ENCODE results near the gene DNPEP.
A peak's percentile ranks its signal among the peaks of the same experiment; 100 is the strongest.

DNPEP gene

DNA sequence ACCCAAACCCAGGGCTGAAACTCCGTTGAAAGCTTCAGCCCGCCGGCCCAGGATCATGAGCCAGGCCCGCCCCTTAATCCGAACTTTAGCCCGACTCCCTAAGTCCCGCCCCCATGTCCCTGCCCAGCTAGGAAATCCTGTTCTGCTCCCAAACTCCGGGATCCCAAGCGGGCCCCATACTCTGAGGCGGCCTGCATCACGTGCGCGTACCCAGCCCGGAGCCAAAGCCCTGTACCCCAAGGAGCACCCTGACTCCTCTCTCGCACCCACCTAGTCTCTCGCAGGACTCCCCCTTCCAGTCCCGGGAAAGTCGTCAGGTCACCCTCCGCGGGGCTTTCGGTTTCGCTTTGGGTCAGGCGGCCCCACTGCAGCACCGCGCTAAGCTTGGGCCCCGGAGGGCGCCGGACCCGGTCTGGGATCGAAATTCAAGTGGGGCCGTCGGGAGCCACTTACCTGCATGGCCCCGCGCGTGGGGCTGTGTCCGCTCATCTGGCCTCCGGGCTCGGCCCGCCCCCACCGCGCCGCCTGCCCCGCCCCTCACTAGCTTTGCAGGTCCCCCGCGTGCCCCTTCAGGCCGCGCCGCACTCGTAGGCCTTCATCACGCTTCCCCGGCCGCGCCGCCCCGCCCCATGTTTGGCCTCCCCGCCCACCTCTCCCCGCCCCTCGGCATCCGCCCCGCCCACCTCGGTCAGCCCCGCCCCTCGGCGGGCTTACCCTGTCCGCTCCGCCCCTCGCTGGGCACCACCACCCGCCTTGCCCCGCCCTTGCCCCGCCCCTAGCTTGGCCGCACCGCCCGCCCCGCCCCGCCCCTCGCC, at the start of gene DNPEP:
Gene DNPEP, minus strand, starts transcription at position 607 of the 815 bp plus-strand sequence. Its CDS starts 118 bp downstream, at position 489.
- DNase-seq, result peak; percentile 95

DNA sequence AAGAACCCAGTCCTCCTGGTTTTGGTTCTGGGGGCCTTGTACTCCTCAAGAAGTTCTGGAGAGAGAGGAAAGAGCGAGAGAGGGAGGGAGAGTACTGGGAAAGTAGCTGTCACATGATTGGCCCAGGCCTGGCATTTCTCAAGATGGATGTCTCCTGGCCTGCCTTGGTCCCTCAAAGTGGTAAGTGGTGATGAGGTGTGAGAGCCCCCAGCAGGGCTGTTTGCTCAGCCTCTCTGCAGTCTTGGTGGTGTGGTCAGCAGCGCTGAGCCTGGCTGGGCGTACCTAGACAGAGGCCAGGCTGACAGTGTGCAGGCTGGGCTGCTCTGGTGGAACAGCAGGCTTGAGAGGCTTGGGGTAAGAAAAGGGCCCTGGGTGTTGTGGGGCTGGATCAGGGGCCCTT, 49.4 kb upstream of the DNPEP start:
- no peak for DNase-seq

- no peak for DNase-seq
These were observed 48.8 kb upstream of the DNPEP start for GRCh38 chr2:219436491-219436890.

DNA sequence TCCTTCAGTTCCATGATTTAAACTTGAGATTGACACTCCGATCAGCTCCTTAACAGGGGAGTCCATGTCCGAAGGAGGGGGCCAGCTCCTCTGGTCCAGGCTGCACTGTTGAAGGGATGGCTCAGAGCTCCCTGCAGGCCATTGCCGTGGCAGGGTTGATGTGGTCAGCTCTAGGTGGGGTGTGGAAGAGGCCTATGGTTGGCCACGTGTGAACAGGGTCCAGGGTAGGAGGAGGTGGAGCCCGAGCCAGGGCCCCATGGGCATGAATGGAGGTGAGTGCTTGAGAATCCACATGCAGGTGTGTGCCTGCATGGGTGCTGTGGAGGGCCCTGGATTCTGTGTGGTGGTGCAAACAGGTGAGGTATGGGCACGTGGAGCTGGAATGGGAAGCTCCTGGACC, 48.0 kb upstream of the DNPEP start:
- no peak for DNase-seq

GRCh38 chr2:219434718-219435525, 47.2 kb upstream of the DNPEP start, which contains the start of gene SPEG:
Gene SPEG (plus strand): TSS chr2:219434843. CDS start chr2:219434978, 135 bp downstream.
- DNase-seq, result no peak

DNA sequence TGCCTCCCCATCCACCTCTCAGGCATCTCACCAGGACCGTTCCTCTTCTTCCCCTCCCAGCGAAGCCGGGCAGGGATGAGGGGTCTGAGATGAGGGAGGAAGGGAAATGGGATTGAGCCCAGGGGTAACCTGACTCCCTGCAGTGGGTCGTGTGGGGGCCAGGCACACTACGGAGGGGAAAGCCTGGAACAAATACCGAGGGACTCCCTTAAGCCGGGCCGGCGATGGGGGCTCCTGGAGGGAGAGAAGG, 46.7 kb upstream of the DNPEP start:
- no peak for DNase-seq

DNA sequence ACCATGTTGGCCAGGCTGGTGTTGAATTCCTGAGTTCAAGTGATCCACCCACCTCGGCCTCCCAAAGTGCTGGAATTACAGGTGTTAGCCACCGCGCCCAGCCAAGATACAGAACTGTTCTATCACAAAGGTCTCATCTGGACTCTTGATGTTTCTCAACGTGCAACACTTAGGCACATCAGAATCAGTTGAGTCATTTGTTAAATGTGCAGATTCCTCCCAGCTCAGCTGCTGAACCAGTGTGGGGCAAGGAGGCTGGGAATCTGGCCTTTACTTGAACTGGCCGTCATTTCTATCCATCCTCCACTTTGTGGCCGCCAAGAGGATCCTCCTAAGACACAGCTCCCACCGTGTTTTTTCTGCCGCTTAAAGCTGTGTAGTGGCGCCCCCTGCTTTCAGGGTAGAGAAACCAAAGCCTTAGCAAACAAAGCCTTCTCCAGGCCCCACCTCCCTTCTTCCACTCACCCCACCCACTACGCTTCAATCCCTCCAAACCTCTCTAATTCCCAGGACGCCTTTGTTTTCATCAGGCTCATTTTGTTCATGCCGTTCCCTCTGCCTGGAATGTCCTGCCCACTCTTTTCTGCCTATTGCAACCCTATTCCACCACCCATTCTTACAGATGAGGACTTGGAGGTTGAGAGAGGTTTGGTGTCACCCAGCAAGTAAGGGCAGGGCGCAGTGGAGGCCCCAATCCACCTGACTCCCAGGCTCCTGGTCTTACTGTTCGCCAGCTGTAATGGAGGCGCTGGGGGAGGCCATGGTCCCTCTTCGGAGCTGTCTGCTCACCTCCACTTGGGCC, 46.2 kb upstream of the DNPEP start:
- DNase-seq, result no peak

DNA sequence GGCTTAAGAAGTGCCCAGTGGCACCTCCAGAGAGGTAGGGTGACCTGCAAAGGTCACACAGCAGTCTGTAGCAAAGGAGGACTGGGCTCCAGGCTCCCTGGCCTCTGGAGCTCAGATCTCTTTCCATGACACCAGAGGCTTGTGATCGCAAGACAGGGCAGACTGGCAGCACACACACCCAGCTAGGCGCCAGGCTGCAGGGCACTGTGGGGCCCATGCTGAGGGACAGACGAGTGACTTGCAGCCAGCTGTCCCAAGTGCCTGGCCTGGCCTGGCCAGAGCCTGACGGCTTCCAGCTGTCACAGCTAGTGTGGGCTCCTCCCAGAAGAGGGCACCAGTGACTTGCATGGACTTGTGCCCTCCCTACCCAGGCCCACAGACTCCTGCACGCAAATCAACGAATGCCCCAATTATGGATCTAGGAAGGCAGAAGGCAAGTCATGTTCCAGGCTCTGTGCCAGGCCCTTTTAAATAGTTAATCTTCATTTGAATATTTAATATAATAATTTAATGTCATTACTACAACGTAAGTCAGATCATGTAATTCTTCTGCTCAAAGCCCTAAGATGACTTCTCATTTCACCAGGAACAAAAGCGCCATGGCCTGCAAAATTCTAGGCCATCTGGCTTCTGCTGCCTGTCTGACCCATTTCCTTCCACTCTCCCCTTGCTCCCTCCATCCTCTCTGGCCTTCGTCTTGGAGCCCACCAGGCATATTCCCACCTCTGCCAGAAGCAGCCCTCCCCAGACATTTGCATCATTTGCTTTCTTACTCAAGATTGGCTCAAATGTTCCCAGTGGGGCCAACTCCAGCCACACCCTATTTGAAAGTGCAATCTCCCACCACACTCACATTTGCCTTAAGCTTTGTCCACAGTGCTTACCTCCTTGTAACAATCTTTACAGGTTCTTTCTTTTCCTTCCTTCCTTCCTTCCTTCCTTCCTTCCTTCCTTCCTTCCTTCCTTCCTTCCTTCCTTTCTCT, 43.2 kb upstream of the DNPEP start:
- no peak for DNase-seq

DNA sequence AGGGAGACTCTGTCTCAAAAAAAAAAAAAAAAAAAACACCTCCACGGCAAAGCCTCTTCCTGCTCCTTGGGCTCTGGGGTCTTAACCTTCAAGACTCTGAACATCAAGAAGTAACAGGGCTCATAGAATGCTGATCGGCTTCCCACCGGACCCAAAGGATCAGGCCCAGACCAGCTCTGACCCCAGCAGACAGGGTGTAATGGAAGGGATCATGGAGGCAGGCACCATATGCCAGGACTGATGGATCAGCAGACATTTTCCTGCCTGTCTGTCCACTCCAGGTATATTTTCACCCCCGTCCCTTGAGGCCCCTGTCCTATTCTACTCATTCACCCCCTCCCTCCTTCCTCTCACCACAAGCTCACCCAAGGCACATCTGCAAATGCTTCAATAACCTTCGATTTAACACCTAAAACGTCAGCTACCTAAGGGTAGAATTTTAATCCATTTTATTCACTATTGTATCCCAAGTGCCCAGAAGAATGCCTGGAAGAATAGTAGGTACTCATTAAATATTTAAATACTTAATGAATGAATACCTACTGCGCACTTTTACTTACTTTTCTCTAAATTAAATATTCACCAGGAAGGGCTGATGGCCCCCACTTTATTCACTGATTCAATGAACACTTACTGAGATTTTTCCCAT, 42.4 kb upstream of the DNPEP start:
- DNase-seq, result no peak

DNA sequence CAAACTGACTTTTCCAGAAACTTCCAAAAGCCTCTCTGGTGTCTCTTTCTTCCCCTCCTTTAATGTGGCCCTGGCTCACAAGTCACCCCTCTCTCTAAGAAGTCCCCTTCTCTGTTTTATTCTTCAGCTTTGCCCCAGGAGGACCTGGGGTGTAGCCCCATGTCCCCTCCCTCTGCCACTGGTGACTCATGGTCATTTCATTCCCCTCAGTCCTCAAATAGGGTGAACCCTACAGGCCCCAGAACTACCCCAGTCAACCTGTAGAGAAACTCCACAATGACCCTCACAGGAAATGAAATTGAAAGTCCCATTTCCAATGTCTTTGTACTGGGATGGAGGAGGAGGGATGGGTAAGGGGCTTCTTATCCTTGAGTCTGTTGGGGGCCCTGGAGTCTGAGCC, 40.8 kb upstream of the DNPEP start:
- no peak for DNase-seq

DNA sequence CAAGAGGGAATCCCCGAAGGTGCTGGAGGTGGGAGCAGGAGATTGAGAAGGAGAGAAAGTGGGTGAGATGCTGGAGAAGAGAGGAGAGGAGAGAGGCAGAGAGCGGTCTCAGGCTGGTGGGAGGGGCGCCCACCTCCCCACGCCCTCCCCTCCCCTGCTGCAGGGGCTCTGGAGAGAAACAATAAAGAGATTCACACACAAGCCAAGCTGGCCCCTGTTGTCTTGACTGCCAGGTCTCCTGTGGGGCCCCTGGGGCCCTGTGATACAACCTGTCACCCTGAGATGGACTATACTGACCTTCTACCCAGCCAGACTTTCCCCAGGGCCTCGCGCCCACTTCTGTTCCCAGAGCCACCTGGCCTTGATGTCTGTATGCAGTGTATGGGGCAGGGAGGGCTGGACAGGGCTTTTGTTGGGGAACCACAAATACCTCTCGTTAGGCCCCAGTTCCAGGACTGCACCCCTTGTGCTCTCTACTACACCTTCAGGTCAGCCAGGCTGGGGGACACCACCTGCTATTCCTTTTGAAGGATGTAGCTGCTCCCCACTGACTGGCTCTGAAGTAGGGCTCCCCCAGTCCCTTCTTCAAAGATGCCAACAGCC, 38.9 kb upstream of the DNPEP start:
- DNase-seq, result no peak

- DNase-seq, result no peak
These were observed 38.3 kb upstream of the DNPEP start for GRCh38 chr2:219426068-219426443.

DNA sequence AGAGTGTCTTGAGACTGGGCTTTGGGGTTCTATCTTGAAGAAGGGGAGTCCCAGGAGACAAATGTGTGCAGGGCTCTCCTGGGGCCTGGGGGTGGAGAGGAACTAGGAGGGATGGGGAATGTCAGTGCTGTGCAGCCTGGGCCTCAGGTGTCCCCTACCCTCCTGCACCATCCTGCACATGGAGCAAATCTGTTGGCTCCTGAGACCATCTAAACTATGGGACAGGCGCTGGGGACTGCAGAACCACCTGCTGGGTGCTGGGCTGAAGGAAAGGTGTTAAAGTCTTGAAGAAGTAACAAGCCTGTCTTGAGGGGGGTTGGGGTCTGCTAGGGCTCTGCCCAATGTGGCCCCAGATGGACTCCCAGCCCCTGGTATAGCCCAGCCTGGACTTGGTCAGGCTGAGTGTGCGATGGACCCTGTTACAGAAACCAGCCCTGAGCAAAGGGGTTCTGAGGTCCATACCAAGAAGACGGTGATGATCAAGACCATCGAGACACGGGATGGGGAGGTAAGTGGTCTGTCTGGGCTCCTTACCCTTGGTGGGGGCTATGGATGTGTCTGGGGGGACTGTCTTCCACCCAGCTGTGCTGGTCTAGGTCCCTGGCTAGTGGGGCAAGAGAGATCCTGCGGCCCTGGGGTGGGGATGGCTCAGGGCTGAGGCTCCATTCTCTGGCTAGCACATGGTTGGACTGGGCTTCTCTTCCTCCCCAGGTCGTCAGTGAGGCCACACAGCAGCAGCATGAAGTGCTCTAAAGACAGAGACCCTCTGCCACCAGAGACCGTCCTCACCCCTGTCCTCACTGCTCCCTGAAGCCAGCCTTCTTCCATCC, 37.7 kb upstream of the DNPEP start:
- DNase-seq, result no peak

- DNase-seq, result no peak
These were observed 36.1 kb upstream of the DNPEP start for GRCh38 chr2:219423652-219424377.

- DNase-seq, result no peak
These were observed 35.3 kb upstream of the DNPEP start for GRCh38 chr2:219422952-219423534.

GRCh38 chr2:219421323-219421722, 33.6 kb upstream of the DNPEP start:
- no peak for DNase-seq

GRCh38 chr2:219420687-219421086, 33.0 kb upstream of the DNPEP start:
- no peak for DNase-seq

- no peak for DNase-seq
These were observed 31.9 kb upstream of the DNPEP start for GRCh38 chr2:219419331-219420197.

Measured in NCI-H2227 treated with DMSO at 0.1 percent for 48 hours (cell line).